ENCODE measurements around the gene MPP2.

GRCh38 chr17:43860077-43860725 lies 47.1 kb downstream of the MPP2 start:
- TF ChIP-seq CTCF (IDR thresholded peaks at IDR 0.05) (no peak), POLR2A (IDR thresholded peaks at IDR 0.05) (no peak)
